GM19193 (cell line): Measurements from ENCODE around the gene STRBP.

Experiments used
- POLR2A ChIP-seq: IDR thresholded peaks from 4 replicates; pipeline ENCODE4 v1.6.1; 2011; ENCODE audit not compliant: insufficient read depth, insufficient read length; ENCODE audit errors: extremely low read depth

STRBP gene

GRCh38 chr9:123291736-123292135, 23.4 kb upstream of the STRBP start:
- no peak for TF ChIP-seq POLR2A

- no peak for TF ChIP-seq POLR2A
These were observed 22.4 kb upstream of the STRBP start for GRCh38 chr9:123290764-123291163.

GRCh38 chr9:123287639-123288038, 19.3 kb upstream of the STRBP start:
- TF ChIP-seq POLR2A, result no peak

- no peak for TF ChIP-seq POLR2A
These were observed 17.9 kb upstream of the STRBP start for GRCh38 chr9:123286324-123286723.

- TF ChIP-seq POLR2A, result no peak
These were observed 16.3 kb upstream of the STRBP start for GRCh38 chr9:123284656-123285055.

GRCh38 chr9:123283455-123283854, 15.1 kb upstream of the STRBP start:
- no peak for TF ChIP-seq POLR2A

- no peak for TF ChIP-seq POLR2A
These were observed 14.6 kb upstream of the STRBP start for GRCh38 chr9:123283048-123283408.

GRCh38 chr9:123282362-123283047, 14.1 kb upstream of the STRBP start:
- TF ChIP-seq POLR2A, result no peak

- no peak for TF ChIP-seq POLR2A
These were observed 13.4 kb upstream of the STRBP start for GRCh38 chr9:123281659-123282350.

- no peak for TF ChIP-seq POLR2A
These were observed 10.0 kb upstream of the STRBP start for GRCh38 chr9:123278361-123278760.

- no peak for TF ChIP-seq POLR2A
These were observed 8.2 kb upstream of the STRBP start for GRCh38 chr9:123276551-123276950.

- TF ChIP-seq POLR2A, result no peak
These were observed 895 bp upstream of the STRBP start for GRCh38 chr9:123269281-123269680.

GRCh38 chr9:123268199-123268464, 254 bp downstream of the STRBP start:
- no peak for TF ChIP-seq POLR2A

- TF ChIP-seq POLR2A, result no peak
These were observed 746 bp downstream of the STRBP start for GRCh38 chr9:123267481-123268198.

GRCh38 chr9:123266655-123267399, 1.6 kb downstream of the STRBP start:
- no peak for TF ChIP-seq POLR2A
